OCI-LY1 (cell line): ENCODE measurements around the gene PIAS4.
"Not testable (repeated sequence)": the region's sequence is repeated elsewhere in the genome, so short reads cannot be mapped to it uniquely, and the experiment has no call there.

Experiments used
- H2AFZ ChIP-seq: fragments of 200-600 bp; sonication (generic), shearing (Covaris generic); 2 replicates; pipeline ENCODE4 v1.6.0; 2014; ENCODE audit warnings: antibody characterized with exemption, mild to moderate bottlenecking, low read length
- H3F3A ChIP-seq: fragments of 200-600 bp; sonication (generic), shearing (Covaris generic); 2 replicates; pipeline ENCODE4 v1.6.0; 2014; ENCODE audit warnings: mild to moderate bottlenecking, antibody characterized with exemption, low read length, moderate library complexity; ENCODE audit not compliant: insufficient read depth
- H3K27ac ChIP-seq: fragments of 200-600 bp; sonication (generic); 2 replicates; pipeline ENCODE4 v1.5.1; 2014; ENCODE audit warnings: low read length, mixed run types, mild to moderate bottlenecking, low read depth; ENCODE audit not compliant: poor library complexity, severe bottlenecking
- H3K27me3 ChIP-seq: fragments of 200-600 bp; sonication (generic); 2 replicates; pipeline ENCODE4 v1.6.0; 2014; ENCODE audit warnings: antibody characterized with exemption, mild to moderate bottlenecking, low read length, moderate library complexity; ENCODE audit not compliant: insufficient read depth
- H3K36me3 ChIP-seq: fragments of 200-600 bp; sonication (generic); 2 replicates; pipeline ENCODE4 v1.6.1; 2014; ENCODE audit warnings: mild to moderate bottlenecking, antibody characterized with exemption, low read length, moderate library complexity, mixed read lengths; ENCODE audit not compliant: insufficient read depth
- H3K4me1 ChIP-seq: fragments of 200-600 bp; sonication (generic); 2 replicates; pipeline ENCODE4 v1.5.1; 2014; ENCODE audit warnings: mild to moderate bottlenecking, low read length, moderate library complexity; ENCODE audit not compliant: insufficient read depth, severe bottlenecking
- H3K4me2 ChIP-seq: fragments of 200-600 bp; sonication (generic), shearing (Covaris generic); 2 replicates; pipeline ENCODE4 v1.6.1; 2014; ENCODE audit warnings: low read length
- H3K4me3 ChIP-seq: fragments of 200-600 bp; sonication (generic); 2 replicates; pipeline ENCODE4 v1.5.1; 2014; ENCODE audit warnings: low read length, low read depth, mild to moderate bottlenecking, mixed read lengths; ENCODE audit not compliant: poor library complexity, severe bottlenecking
- H3K79me2 ChIP-seq: fragments of 200-600 bp; shearing (Covaris generic); 2 replicates; pipeline ENCODE4 v1.6.1; 2016; ENCODE audit warnings: mixed run types, low read length, mixed read lengths; ENCODE audit not compliant: insufficient read depth
- H3K9ac ChIP-seq: fragments of 200-600 bp; sonication (generic), shearing (Covaris generic); 2 replicates; pipeline ENCODE4 v1.6.1; 2014; ENCODE audit warnings: mild to moderate bottlenecking, low read length, mixed read lengths
- H3K9me2 ChIP-seq: fragments of 200-600 bp; sonication (generic), shearing (Covaris generic); 2 replicates; pipeline ENCODE4 v1.6.1; 2014; ENCODE audit warnings: low read depth, mild to moderate bottlenecking, low read length, mixed read lengths
- H3K9me3 ChIP-seq: fragments of 200-600 bp; shearing (Covaris generic); 2 replicates; pipeline ENCODE4 v1.6.1; 2014; ENCODE audit warnings: low read length, mixed read lengths
- H4K20me1 ChIP-seq: fragments of 200-600 bp; sonication (generic), shearing (Covaris generic); 2 replicates; pipeline ENCODE4 v1.6.0; 2016; ENCODE audit warnings: mild to moderate bottlenecking, low read length; ENCODE audit not compliant: insufficient read depth
- EZH2 ChIP-seq: fragments of 200-600 bp; sonication (generic), shearing (Covaris generic); IDR thresholded peaks from 2 replicates; pipeline ENCODE4 v1.8.0; 2017; ENCODE audit warnings: borderline replicate concordance, mixed run types, mild to moderate bottlenecking, antibody characterized with exemption, low read length, moderate library complexity, mixed read lengths
- TF ChIP-seq, protein P1 (sequence below): fragments of 200-600 bp; sonication (generic), shearing (Covaris generic); IDR thresholded peaks from 2 replicates; pipeline ENCODE4 v1.5.1; 2017; ENCODE audit warnings: mild to moderate bottlenecking, antibody characterized with exemption, low read length, moderate library complexity, mixed read lengths

PIAS4 gene

DNA sequence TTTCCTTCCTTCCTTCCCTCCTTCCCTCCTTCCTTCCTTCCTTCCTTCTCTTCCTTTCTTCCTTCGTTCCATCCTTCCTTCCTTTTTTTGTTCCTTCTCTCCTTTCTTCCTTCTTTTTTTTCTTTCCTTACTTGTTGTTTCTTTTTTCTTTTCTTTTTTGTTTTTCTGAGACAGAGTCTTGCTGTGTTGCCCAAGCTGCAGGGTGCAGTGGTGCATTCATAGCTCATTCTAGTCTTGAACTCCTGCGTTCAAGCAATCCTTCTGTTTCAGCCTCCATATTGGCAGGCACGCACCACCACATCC lies 16.8 kb upstream of the PIAS4 start:
- Histone ChIP-seq H3K36me3 (no peaks in the 10 kb centered on the region), H3K9me3 (no peaks in the 10 kb centered on the region), H3K4me3 (no peak overlapping the region), H3K9ac (no peak overlapping the region), H4K20me1 (no peaks in the 10 kb centered on the region), H2AFZ (no peak overlapping the region), H3K27ac (no peak overlapping the region), H3K4me2 (no peak overlapping the region), H3K4me1 (peaks cover 28% of the 10 kb centered on the region), H3F3A (peaks cover 12% of the 10 kb centered on the region; the same call in 1 of the 2 replicates), H3K27me3 (no peaks in the 10 kb centered on the region), H3K79me2 (no peaks in the 10 kb centered on the region), H3K9me2 (no peaks in the 10 kb centered on the region)
- TF ChIP-seq, protein P1, sequence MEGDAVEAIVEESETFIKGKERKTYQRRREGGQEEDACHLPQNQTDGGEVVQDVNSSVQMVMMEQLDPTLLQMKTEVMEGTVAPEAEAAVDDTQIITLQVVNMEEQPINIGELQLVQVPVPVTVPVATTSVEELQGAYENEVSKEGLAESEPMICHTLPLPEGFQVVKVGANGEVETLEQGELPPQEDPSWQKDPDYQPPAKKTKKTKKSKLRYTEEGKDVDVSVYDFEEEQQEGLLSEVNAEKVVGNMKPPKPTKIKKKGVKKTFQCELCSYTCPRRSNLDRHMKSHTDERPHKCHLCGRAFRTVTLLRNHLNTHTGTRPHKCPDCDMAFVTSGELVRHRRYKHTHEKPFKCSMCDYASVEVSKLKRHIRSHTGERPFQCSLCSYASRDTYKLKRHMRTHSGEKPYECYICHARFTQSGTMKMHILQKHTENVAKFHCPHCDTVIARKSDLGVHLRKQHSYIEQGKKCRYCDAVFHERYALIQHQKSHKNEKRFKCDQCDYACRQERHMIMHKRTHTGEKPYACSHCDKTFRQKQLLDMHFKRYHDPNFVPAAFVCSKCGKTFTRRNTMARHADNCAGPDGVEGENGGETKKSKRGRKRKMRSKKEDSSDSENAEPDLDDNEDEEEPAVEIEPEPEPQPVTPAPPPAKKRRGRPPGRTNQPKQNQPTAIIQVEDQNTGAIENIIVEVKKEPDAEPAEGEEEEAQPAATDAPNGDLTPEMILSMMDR: no peak
- no peak for TF ChIP-seq EZH2

DNA sequence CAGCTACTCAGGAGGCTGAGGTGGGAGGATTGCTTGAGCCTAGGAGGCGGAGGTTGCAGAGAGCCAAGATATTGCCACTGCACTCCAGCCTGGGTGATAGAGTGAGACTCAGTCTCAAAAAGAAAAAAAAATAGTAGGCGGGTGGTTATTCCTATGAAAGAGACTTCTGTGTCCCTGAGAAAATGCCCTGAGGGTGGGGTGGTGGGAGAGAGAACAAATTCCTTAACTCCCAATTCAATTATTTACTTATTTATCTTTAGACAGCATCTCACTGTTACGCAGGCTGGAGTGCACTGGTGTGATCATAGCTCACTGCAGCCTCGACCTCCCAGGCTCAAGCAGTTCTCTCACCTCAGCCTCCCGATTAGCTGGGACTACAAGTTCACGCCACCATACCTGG lies 11.9 kb upstream of the PIAS4 start:
- Histone ChIP-seq H3K4me1 (no peaks in the 10 kb centered on the region), H3F3A (no peaks in the 10 kb centered on the region), H4K20me1 (no peaks in the 10 kb centered on the region), H3K36me3 (no peaks in the 10 kb centered on the region; the same call in 1 of the 2 replicates), H3K9me3 (no peaks in the 10 kb centered on the region), H3K27ac (no peak overlapping the region), H3K9ac (no peak overlapping the region), H3K9me2 (no peaks in the 10 kb centered on the region), H2AFZ (no peak overlapping the region), H3K4me3 (no peak overlapping the region), H3K27me3 (no peaks in the 10 kb centered on the region), H3K4me2 (no peak overlapping the region), H3K79me2 (no peaks in the 10 kb centered on the region)
- TF ChIP-seq, protein P1: no peak
- no peak for TF ChIP-seq EZH2

DNA sequence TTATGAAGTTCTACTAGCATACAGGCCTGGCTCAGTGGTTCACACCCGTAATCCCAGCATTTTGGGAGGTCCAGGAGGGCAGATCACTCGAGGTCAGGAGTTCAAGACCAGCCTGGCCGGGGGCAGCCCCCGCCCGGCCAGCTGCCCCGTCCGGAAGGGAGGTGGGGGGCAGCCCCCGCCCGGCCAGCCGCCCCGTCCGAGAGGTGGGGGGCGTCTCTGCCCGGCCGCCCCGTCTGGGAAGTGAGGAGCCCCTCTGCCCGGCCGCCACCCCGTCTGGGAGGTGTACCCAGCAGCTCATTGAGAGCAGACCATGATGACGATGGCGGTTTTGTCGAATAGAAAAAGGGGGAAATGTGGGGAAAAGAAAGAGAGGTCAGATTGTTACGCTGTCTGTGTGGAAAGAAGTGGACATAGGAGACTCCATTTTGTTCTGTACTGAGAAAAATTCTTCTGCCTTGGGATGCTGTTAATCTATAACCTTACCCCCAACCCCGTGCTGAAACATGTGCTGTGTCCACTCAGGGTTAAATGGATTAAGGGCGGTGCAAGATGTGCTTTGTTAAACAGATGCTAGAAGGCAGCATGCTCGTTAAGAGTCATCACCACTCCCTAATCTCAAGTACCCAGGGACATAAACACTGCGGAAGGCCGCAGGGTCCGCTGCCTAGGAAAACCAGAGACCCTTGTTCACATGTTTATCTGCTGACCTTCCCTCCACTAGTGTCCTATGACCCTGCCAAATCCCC lies 8.7 kb upstream of the PIAS4 start:
- not testable (repeated sequence) for H3K4me2 ChIP-seq, H3K27ac ChIP-seq, H3F3A ChIP-seq, H3K27me3 ChIP-seq, H3K9me3 ChIP-seq, H2AFZ ChIP-seq, H3K36me3 ChIP-seq, H3K9ac ChIP-seq, H3K4me3 ChIP-seq, H3K79me2 ChIP-seq, H3K4me1 ChIP-seq, H3K9me2 ChIP-seq, H4K20me1 ChIP-seq

DNA sequence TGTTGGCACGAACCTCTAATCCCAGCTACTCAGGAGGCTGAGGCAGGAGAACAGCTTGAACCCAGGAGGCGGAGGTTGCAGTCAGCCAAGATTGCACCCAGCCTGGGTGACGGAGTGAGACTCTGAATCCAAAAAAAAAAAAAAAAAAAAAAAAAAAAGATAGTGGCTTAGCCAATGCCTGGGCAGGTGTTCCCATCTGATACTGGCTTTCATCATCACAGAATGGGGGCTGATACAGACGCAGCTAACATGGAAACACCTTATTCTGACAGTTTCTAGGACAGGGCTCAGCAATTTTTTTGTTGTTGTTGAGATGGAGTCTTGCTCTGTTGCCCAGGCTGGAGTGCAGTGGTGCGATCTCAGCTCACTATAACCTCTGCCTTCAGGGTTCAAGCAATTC lies 6.7 kb upstream of the PIAS4 start:
- H2AFZ ChIP-seq, H3K4me3 ChIP-seq, H4K20me1 ChIP-seq, H3K79me2 ChIP-seq, H3K4me1 ChIP-seq, H3K27me3 ChIP-seq, H3K27ac ChIP-seq, H3F3A ChIP-seq, H3K9me2 ChIP-seq, H3K9ac ChIP-seq, H3K9me3 ChIP-seq, H3K36me3 ChIP-seq, H3K4me2 ChIP-seq: not testable (repeated sequence)

DNA sequence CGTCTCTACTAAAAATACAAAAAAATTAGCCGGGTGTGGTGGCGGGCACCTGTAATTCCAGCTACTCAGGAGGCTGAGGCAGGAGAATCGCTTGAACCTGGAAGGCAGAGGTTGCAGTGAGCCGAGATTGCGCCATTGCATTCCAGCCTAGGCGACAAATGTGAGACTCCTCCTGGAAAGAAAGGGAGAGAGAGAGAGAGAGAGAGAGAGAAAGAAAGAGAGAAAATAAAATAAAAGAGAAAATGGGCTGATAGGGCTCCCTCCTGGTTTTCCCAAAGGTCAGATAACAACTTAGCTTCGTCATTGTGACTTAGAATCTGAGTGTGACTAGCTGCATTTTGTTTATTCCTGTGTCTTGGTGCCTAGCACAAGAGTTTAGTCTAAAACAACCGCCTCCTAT lies 2.1 kb upstream of the PIAS4 start:
- not testable (repeated sequence) for H2AFZ ChIP-seq, H3K27ac ChIP-seq, H3K9ac ChIP-seq, H3K9me2 ChIP-seq, H3F3A ChIP-seq, H4K20me1 ChIP-seq, H3K27me3 ChIP-seq, H3K36me3 ChIP-seq, H3K9me3 ChIP-seq, H3K4me2 ChIP-seq, H3K4me3 ChIP-seq
- Histone ChIP-seq H3K4me1 (peaks cover 24% of the 10 kb centered on the region), H3K79me2 (peaks cover 17% of the 10 kb centered on the region; the same call in 1 of the 2 replicates)
